Stimulated activated CD4-positive, alpha-beta T cell treated with anti-CD3 and anti-CD28 coated beads, Interleukin-15, amount 100 ng/mL, for 48 hours (primary cell): ENCODE data around the gene ABCF1.

Experiments
- DNase-seq, 2 donors: peaks; one replicate each; pipeline ENCODE4 v3.0.0-alpha.2; 2020; ENCODE audit warnings: low read depth in 2 of 2

Gene ABCF1

GRCh38 chr6:30601815-30602641, 30.8 kb downstream of the ABCF1 start:
- DNase-seq: no peak

DNA sequence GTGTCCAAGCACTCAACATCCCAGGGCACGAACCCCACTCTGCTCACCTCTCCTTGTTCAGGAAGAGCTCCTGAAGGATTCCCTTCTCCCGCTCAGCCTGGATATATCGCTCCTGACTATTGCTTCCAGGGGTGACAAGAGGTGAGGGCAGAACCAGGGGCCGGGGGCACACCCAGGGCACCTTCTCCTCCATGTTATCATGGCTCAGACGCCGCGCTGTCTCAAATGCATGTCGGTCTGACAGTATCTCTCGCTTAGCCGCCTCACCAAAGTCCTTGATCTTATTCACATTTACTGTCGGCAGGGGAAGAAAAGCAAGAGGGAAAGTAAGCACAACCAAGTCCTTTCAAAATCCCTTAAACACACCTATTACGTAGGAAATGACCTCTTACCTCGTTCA, 32.7 kb downstream of the ABCF1 start:
- DNase-seq: no peak

DNA sequence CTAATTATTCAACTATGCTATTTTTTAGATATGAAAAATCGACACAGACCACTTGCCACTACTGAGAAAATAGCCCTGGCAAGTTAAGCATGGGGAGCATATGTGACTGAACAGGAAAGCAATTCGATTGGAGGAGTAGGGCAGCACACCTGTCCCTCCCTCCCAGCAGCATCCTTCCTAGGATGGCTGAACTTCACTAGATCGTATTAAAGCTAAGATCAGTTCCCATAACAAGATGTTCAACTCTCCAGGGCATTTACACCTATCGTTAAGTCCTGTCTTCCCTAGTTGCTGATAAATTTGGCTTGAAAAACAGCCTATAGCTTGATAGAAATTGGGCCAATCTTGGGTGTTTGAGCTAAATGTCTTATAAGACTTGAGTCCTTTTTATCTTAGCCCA, 38.8 kb downstream of the ABCF1 start:
- DNase-seq: no peak

GRCh38 chr6:30611150-30611855, 40.1 kb downstream of the ABCF1 start:
- DNase-seq: no peak

DNA sequence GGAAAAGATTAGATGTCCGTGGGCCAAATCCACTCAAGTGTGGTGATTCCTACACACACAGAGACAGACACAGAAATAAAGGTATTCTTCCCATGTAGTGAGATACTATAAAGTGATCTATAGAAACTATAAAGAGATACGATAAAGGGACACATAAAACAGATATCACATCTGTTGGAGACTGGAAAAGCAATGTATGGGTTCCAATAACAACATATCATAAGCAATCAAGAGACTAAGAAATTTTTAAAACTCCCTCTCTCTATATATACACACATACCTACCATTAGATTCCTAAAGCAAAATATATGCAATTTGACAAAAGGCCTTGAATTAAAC, 40.6 kb downstream of the ABCF1 start:
- DNase-seq: no peak

DNA sequence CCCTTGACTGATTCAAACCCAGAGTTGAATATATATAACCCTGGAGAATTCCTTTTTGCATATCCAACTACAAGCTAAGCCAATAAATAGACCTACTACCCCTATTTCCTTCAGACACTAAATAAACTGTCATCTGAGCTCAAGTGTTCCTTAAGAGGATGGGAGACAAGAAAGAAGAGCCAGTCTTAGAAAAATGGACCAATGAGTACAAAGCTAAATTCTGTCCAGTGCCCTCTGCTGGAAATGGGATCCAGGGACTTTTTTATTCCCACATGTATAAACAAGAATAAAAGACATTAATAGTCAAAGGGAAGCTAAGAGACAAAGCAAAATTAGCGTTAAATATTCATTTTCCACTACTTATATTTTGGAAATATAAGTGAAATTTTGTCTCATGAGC, 41.0 kb downstream of the ABCF1 start:
- DNase-seq: no peak

- no peak for DNase-seq
Measured at GRCh38 chr6:30612687-30613248, 41.5 kb downstream of the ABCF1 start.

- DNase-seq: no peak
Measured at GRCh38 chr6:30613251-30614043, 42.2 kb downstream of the ABCF1 start.

GRCh38 chr6:30614044-30614842, 43.0 kb downstream of the ABCF1 start:
- no peak for DNase-seq

DNA sequence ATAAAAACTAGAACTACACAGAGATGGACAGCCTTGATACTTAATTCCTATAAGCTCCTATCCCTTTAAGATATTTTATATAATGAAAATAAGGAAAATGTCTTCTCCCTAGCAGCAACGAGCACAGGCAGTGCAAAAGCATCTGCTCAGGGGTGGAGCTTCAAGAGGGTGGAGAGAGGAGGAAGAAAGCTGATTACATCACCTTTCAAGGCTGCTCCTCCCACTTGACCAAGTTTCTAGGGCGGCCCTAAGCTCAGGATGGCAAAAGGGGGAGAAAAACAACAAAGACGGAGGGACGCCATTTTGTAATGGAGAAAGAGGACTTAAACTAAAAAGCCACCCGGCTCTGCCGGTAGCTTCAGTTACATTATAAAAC, 43.6 kb downstream of the ABCF1 start:
- peak; percentile 76 to 78 for DNase-seq

DNA sequence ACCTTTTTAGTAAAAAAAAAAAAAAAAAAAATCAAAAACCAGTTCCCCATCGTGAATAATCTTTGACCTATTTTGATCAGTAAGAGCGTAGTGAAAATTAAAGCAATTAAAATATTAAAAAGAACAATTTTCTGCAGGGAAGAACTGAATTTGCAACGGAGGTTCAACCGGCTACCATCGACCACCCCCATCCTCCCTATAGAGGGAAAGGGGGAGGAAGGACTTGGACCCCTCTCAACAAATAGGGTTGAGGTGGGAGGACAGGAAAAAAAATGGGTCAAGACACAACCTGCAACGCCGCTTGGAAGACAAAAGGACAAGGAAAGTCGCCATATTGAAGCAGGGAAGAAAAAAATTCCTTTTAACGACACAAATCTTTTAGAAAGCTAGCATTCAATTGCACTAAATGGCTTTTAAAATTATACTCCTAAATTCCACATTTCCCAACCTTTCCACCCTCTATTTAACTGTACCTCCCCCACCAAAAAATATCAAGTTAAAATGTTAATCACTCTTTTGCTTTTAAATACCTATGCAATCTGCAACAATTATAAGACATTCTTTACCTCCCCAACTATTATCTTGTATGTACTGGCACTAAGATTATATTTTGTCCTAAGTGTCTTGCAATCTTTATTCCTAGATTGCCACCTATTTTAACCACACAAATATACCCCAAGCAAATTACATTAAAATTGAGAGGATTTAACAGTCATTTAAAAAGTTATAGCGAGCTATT, 44.1 kb downstream of the ABCF1 start:
- no peak for DNase-seq

- DNase-seq: no peak
Measured at GRCh38 chr6:30615958-30616810, 44.9 kb downstream of the ABCF1 start.

- DNase-seq: peak; percentile 98 to 99
Measured at GRCh38 chr6:30616811-30617564, 45.7 kb downstream of the ABCF1 start, which contains the start of gene PPP1R10. Gene PPP1R10 (minus strand): TSS chr6:30617243. CDS start chr6:30609944, 7,299 bp downstream.

GRCh38 chr6:30617565-30618269, 46.5 kb downstream of the ABCF1 start, which contains the start of gene MRPS18B:
Gene MRPS18B (plus strand): TSS chr6:30617840. CDS start chr6:30617866, 26 bp downstream.
- DNase-seq: peak; percentile 95 to 97

DNA sequence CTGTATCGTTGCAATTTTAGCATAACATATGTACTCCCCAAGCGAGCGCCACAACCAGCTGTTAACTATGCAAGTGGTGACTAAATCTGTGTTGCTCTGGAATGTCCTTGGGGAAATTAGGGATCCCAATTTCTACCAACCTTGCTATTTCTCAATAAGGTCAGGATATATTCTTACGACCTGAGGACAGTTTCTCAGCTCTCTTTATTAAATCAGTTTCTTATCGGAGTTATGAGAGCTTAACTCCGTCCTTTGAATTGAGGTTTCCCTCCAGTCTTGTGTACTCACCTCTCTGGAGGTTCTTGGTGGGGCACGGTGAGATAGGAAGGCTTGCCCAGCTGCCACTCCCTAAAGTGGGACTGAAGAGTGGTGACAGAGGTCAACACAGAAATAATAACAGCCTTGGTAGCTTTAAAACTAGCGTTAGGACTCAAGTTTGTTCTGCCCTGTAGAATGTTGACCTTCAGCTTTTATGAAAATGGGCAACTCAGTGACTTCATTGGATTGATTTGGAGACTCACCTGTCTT, 47.1 kb downstream of the ABCF1 start:
- DNase-seq: no peak

- DNase-seq: no peak
Measured at GRCh38 chr6:30619561-30619960, 48.3 kb downstream of the ABCF1 start.

- DNase-seq: no peak
Measured at GRCh38 chr6:30625511-30625910, 54.3 kb downstream of the ABCF1 start.
